PFSK-1 (cell line): ENCODE data around the gene S100A9.

Source experiments
- POLR2AphosphoS5 ChIP-seq: IDR thresholded peaks from 2 replicates; pipeline ENCODE4 v1.6.1; 2012; ENCODE audit warnings: low read depth, mild to moderate bottlenecking, control low read depth, low read length, moderate library complexity
- REST ChIP-seq, 2 experiments: IDR thresholded peaks; 2 replicates each; pipeline versions ENCODE4 v1.6.1 to v1.8.0; 2011 to 2012; ENCODE audit warnings: low read depth in 2 of 2, low read length in 2 of 2, control low read depth in 1 of 2, inconsistent platforms in 1 of 2, mild to moderate bottlenecking in 1 of 2, moderate library complexity in 1 of 2; ENCODE audit not compliant: insufficient read depth in 1 of 2

GRCh38 chr1:153341431-153341934 lies 16.2 kb upstream of the S100A9 start:
- no peak for TF ChIP-seq POLR2AphosphoS5
- TF ChIP-seq REST (IDR thresholded peaks at IDR 0.05; ENCODE audit: insufficient read depth in 1 of 2, low read depth in 2 of 2, low read length in 2 of 2) = no peak
